GM10266 (cell line): ENCODE results near the gene TSSC4.
A peak's percentile ranks its signal among the peaks of the same experiment; 100 is the strongest.

Experiments used
- DNase-seq: peaks from one replicate; pipeline ENCODE4 v3.0.0; 2012; ENCODE audit errors: extremely low spot score
- TF ChIP-seq, protein P1 (sequence below): IDR thresholded peaks from 2 replicates; pipeline ENCODE4 v1.5.1; 2012; ENCODE audit warnings: mild to moderate bottlenecking, low read depth; ENCODE audit not compliant: control insufficient read depth, insufficient read depth; ENCODE audit errors: missing control alignments

TSSC4 gene

DNA sequence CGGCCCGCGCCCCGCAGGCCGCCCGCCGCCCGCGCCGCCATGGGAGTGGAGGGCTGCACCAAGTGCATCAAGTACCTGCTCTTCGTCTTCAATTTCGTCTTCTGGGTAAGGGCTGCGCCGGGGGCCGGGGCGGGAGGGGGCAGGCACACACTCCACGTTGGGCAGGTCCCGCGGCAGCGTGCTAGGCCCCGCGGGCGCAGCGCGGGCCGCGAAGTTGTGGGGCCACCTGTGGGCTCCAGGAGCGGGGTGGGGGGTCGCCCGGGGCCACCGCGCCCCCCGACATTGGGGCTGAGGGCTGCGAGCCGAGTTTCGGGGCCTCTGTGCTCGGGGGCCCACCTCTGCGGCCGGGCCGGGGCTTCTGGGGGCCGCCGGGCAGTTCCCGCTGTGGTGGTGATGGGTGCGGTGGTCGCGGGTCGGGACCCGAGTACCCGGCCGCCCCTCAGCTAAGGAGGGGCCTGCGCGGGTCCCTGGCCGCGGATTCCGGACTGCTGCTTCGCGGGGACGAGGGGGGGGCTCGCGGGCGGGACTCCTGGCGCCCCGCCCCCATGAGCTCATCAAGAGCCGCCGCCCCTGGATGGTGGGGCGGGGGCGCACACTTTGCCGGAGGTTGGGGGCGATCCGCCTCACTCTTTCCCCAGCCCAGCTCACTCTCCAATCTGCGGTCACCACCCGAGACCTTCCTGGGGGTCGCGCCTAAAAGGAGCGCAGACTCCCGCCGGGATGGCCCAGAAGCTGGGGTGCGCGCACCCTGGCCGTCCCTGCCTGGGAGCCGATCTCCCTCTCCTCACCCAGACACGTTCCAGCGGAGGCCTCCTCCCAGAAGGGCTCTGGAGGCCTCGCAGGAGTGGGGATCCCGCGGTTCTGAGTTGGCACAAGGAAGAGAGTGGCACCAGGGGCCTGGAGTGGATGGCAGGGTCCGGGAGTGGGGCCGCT is 22.8 kb upstream of the TSSC4 start:
- DNase-seq = peak; percentile 89
- TF ChIP-seq, protein P1, sequence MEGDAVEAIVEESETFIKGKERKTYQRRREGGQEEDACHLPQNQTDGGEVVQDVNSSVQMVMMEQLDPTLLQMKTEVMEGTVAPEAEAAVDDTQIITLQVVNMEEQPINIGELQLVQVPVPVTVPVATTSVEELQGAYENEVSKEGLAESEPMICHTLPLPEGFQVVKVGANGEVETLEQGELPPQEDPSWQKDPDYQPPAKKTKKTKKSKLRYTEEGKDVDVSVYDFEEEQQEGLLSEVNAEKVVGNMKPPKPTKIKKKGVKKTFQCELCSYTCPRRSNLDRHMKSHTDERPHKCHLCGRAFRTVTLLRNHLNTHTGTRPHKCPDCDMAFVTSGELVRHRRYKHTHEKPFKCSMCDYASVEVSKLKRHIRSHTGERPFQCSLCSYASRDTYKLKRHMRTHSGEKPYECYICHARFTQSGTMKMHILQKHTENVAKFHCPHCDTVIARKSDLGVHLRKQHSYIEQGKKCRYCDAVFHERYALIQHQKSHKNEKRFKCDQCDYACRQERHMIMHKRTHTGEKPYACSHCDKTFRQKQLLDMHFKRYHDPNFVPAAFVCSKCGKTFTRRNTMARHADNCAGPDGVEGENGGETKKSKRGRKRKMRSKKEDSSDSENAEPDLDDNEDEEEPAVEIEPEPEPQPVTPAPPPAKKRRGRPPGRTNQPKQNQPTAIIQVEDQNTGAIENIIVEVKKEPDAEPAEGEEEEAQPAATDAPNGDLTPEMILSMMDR = no peak

DNA sequence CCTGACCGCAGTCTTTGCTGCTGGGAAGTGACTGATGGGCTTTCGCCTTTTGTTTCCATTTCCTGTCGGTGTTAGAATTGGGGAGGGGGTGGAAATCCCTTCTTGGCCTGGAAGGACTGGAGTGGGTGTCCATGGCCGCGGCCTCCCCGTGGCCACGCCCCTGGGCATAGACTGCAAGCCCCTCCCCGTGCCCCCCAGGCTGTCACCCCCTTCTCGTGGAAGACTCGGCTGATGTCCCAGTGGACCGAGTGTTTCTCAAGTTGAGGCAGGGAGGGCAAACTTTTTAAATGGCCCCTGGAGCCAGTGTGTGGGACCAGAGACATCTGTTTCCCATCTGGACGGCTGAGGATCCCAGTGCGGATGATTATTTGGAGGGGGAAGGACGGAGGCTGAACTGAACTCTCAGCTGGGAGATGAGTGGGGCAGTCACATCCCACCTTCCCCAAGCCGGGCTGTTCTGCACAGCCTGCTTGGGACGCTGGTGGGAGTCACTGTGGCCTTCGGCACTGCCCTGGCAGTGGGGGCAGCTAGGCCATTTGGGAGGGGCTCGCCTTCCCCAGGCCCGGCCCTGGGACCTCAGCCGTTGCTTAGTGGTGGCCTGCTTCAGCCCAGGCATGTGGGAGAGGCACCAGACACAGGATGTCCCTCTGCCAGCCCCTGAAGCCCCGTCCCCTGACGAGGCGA is 21.9 kb upstream of the TSSC4 start:
- no peak for DNase-seq

DNA sequence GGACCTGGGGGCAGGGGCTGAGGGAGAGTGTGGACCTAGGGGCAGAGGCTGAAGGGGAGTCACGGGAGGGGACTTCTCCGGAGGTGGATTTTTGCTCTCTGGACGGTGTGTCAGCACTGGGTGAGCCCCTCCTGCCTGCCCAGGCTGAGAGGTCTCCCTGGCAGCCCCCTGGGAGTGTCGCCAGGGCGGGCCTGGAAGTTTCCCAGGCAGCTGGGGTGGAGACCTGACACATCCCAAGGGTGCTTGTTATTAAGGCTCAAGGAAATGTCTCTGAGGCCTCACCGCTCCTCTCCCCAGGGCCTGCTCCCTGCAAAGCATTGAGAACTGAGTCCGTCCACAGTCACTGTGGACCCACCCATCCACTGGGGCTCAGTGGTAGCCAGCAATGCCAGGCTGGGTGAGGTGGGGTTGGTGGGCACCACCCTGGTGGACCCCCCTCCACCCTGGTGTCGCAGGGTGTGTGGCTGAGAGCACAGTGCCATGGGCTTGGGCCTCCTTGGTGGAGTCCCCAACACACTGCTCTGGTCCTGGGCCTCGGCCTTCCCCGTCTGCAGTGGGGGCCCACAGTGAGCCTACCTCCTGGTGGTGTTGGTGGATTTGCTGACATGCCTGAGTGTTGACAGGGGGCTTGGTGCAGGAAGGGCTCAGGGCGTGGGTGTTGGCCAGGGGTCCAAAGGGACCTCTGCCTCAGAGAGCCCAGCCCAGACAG is 20.9 kb upstream of the TSSC4 start:
- DNase-seq = no peak
- TF ChIP-seq, protein P1 = no peak

More for the DNA sequence above, 21.9 kb upstream of the TSSC4 start:
- TF ChIP-seq, protein P1 = no peak

DNA sequence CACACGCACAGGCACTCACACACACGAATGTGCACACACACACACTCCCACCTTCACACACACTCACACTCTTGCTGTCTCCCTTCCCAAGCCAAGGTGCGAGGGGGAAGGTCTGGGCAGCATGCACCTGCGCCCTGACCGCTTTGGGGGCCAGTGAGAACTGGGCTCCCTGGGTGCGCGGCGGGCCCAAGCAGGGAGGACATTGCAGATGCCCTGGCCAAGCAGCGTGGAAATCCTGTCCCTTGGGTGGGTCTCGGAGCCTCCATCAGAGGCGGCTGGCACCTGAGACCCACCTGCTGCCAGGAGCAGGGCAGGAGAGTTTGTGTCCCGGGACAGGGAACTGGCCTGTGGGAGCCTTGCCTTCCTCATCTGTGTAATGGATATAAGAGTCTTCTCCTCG is 20.2 kb upstream of the TSSC4 start:
- TF ChIP-seq, protein P1 = no peak
- DNase-seq = no peak

DNA sequence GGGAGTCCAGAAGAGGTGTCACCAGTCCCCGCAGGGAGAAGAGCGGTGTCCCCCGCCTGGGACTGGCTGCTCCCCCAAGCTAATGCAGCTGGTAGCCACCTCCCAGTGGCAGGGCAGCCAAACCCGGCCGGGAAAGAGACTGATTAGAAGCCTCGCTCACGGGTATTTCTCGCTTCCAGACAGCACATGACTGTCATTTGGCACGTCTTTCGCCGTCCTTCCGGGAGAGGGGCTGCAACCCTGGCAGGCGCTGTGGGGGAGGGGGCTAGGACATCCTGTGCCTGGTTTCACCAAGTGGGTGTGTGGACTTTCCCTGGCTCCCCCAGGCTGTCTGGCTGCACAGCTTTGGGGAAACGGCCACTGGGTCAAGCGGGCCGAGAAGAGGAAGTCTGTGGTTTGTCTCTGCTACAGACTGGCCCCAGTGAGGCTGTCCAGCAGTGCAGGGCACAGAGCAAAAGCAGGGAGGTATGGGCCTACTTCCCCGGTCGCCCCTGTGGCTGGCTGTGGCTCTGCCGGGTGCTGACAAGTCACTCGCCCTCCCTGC is 19.7 kb upstream of the TSSC4 start:
- TF ChIP-seq, protein P1 = no peak
- DNase-seq = no peak

DNA sequence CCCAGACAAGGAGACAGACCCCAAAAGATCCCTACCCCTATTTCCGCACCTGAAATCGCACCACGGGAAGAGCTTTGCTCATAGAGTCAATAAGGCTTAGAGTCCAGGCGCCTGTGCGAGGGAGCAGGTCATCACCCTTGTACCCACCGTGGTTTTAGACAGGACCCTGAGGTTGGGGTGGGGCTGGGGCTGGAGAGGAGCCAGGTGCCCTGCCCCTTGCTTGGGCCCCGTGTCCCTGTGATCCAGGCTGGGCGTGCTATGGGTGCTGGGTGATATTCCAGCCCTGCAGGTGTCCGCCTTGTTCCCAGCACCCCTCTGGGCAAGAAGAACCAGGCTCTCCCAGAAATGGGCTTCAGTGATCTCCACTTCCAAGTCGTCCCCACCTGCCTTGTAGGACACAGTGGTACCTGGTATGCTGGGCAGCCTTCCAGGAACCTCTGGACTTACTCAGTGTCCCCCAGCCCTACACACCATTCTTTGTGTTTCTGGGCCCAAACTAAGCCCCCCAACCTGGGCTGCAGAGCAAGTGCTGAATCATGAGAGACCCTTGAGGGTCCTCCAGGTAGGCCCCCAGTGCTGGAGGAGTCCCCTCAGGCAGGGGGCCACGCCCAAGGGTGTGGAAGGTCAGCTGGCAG is 18.9 kb upstream of the TSSC4 start:
- no peak for DNase-seq
- TF ChIP-seq, protein P1 = no peak
